CD14-positive monocyte (primary cell): ENCODE data around the gene UNC5C. TPM values are rescaled to one million over a fixed set of nuclear protein-coding genes. Genes with fewer than 3 reads are reported as not detected.

Source experiments
- DNase-seq, 3 donors: peaks; one replicate each; pipeline ENCODE4 v3.0.0-alpha.2; 2011 to 2022
- H2AFZ ChIP-seq: 2 replicates; pipeline ENCODE4 v1.6.0; 2012; ENCODE audit warnings: mild to moderate bottlenecking, low read depth, low read length, inconsistent platforms; ENCODE audit not compliant: insufficient read depth, poor library complexity, severe bottlenecking
- H3K27ac ChIP-seq, 2 donors: 1 replicate in 1 of 2; 2 replicates in 1 of 2; pipeline ENCODE4 v1.5.1; 2012 to 2013; ENCODE audit warnings: low read length in 2 of 2, control low read depth in 1 of 2, inconsistent platforms in 1 of 2, low read depth in 1 of 2, mild to moderate bottlenecking in 1 of 2
- H3K27me3 ChIP-seq, 2 donors: one replicate each; pipeline versions ENCODE4 v1.6.0 to v1.6.1; 2011 to 2013; ENCODE audit warnings: low read length in 2 of 2; ENCODE audit not compliant: control insufficient read depth in 2 of 2, insufficient read depth in 2 of 2
- H3K36me3 ChIP-seq, 2 donors: replicated peaks in 1 of 2; 1 replicate in 1 of 2; 2 replicates in 1 of 2; pipeline versions ENCODE4 v1.5.1 to v1.6.1; 2012 to 2013; ENCODE audit warnings: low read length in 2 of 2, control low read depth in 1 of 2, inconsistent platforms in 1 of 2, mild to moderate bottlenecking in 1 of 2; ENCODE audit not compliant: insufficient read depth in 2 of 2, control insufficient read depth in 1 of 2
- H3K4me1 ChIP-seq, 2 donors: 1 replicate in 1 of 2; 2 replicates in 1 of 2; pipeline versions ENCODE4 v1.5.1 to v1.6.1; 2012 to 2013; ENCODE audit warnings: low read length in 2 of 2, control low read depth in 1 of 2, inconsistent platforms in 1 of 2, mild to moderate bottlenecking in 1 of 2, moderate library complexity in 1 of 2; ENCODE audit not compliant: insufficient read depth in 2 of 2, control insufficient read depth in 1 of 2
- H3K4me2 ChIP-seq: replicated peaks from 2 replicates; pipeline ENCODE3; 2012; ENCODE audit warnings: low read length, moderate library complexity, mild to moderate bottlenecking; ENCODE audit not compliant: poor library complexity, severe bottlenecking; ENCODE audit errors: extremely low read depth
- H3K4me3 ChIP-seq, 3 experiments: fragments of 200-600 bp in 1 of 3; sonication (generic) in 1 of 3; replicated peaks in 1 of 3; 1 replicate in 2 of 3; 2 replicates in 1 of 3; pipeline ENCODE4 v1.5.1; 2011 to 2013; ENCODE audit warnings: low read length in 3 of 3, mild to moderate bottlenecking in 3 of 3, control low read depth in 2 of 3, low read depth in 2 of 3, inconsistent platforms in 1 of 3, moderate library complexity in 1 of 3
- H3K79me2 ChIP-seq: 2 replicates; pipeline ENCODE4 v1.6.0; 2012; ENCODE audit warnings: mild to moderate bottlenecking, control low read depth, inconsistent platforms, low read length, moderate library complexity; ENCODE audit not compliant: insufficient read depth
- H3K9ac ChIP-seq: 2 replicates; pipeline ENCODE4 v1.6.0; 2017; ENCODE audit warnings: low read length, mild to moderate bottlenecking; ENCODE audit not compliant: insufficient read depth, poor library complexity, severe bottlenecking
- H3K9me3 ChIP-seq, 2 donors: replicated peaks in 1 of 2; 1 replicate in 1 of 2; 2 replicates in 1 of 2; pipeline versions ENCODE4 v1.5.1 to v1.6.1; 2012 to 2013; ENCODE audit warnings: low read length in 2 of 2, control low read depth in 1 of 2; ENCODE audit not compliant: control insufficient read depth in 1 of 2, insufficient read depth in 1 of 2
- H4K20me1 ChIP-seq: 2 replicates; pipeline ENCODE4 v1.6.0; 2012; ENCODE audit warnings: mild to moderate bottlenecking, low read length, control low read depth, moderate library complexity; ENCODE audit not compliant: insufficient read depth
- H3K27ac Mint-ChIP-seq, 7 donors: one replicate each; pipeline ENCODE4 v1.8.0; 2020; ENCODE audit warnings: mild to moderate bottlenecking in 7 of 7, mixed read lengths in 7 of 7, moderate library complexity in 6 of 7, inconsistent platforms in 2 of 7
- H3K27me3 Mint-ChIP-seq, 3 donors: one replicate each; pipeline ENCODE4 v1.8.0; 2021 to 2022; ENCODE audit warnings: low read depth in 3 of 3, mild to moderate bottlenecking in 3 of 3, mixed read lengths in 3 of 3, moderate library complexity in 3 of 3, inconsistent platforms in 1 of 3
- H3K36me3 Mint-ChIP-seq, 2 donors: one replicate each; pipeline ENCODE4 v1.8.0; 2020; ENCODE audit warnings: mixed read lengths in 2 of 2, inconsistent platforms in 1 of 2, mild to moderate bottlenecking in 1 of 2
- H3K4me1 Mint-ChIP-seq: one replicate; pipeline ENCODE4 v1.8.0; 2020; ENCODE audit warnings: mild to moderate bottlenecking, mixed read lengths
- H3K4me3 Mint-ChIP-seq, 2 donors: one replicate each; pipeline ENCODE4 v1.8.0; 2020; ENCODE audit warnings: mild to moderate bottlenecking in 2 of 2, mixed read lengths in 2 of 2, moderate library complexity in 1 of 2
- H3K9me3 Mint-ChIP-seq, 7 donors: one replicate each; pipeline ENCODE4 v1.8.0; 2020 to 2022; ENCODE audit warnings: mixed read lengths in 7 of 7, mild to moderate bottlenecking in 6 of 7, moderate library complexity in 6 of 7, inconsistent platforms in 2 of 7
- whole genome bisulfite sequencing: methylation state at CpG from one replicate; pipeline ENCODE4 v1.1.5; 2013; ENCODE audit warnings: missing lambda C conversion rate; ENCODE audit not compliant: insufficient coverage; 5-methylcytosine and 5-hydroxymethylcytosine counted together
- intact Hi-C, 2 donors: fragments of 100-400 bp; cut with micrococcal nuclease; formaldehyde crosslinking; loops; one replicate each; pipeline versions ENCODE4 v1.15.0 to v1.15.1; 2023
- polyA plus RNA-seq, 3 donors: library from polyadenylated mRNA; depleted of rRNA in 1 of 3; unstranded in 2 of 3; stranded (reverse) in 1 of 3; fragments of 300-500 nt in 2 of 3; fragments of >200 nt in 1 of 3; fragmentation: Illumina TruSeq in 2 of 3; gene quantifications; 1 replicate in 2 of 3; 2 replicates in 1 of 3; pipeline ENCODE4 v1.2.3, GENCODE V29; 2012 to 2021
- TF ChIP-seq, protein P1 (sequence below): fragments of 200-600 bp; IDR thresholded peaks from one replicate; pipeline ENCODE4 v1.8.0; 2022; ENCODE audit warnings: antibody characterized with exemption, mild to moderate bottlenecking

The UNC5C gene
- polyA plus RNA-seq, 3 donors: 0.03 TPM; not detected in 2

DNA sequence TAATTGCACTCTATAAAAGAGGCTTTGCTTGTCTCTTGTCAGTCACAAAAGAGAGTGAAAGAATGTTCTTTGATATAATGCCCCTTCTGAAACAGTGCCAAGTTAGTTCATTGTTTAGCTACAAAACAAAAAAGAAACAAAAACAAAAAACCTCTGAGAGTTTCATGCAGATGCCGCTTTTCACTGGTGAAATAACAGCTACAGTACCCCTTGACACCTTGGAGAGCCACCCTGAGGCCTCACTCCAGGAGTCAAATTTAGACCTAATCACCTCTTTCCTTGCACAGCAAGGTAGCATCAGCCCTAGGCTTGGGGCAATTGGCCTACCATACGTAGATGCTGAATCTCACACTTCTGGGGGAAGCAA lies 185.2 kb downstream of the UNC5C start:
- no peaks in the 10 kb centered on the region for H3K27me3 Mint-ChIP-seq
- Histone ChIP-seq H3K27me3 (no peaks in the 10 kb centered on the region), H3K36me3 (no peaks in the 10 kb centered on the region), H4K20me1 (no peaks in the 10 kb centered on the region), H3K4me2 (no peak overlapping the region), H3K79me2 (no peaks in the 10 kb centered on the region), H3K27ac (no peak overlapping the region), H2AFZ (no peak overlapping the region), H3K4me3 (no peak overlapping the region), H3K9ac (no peak overlapping the region), H3K9me3 (no peaks in the 10 kb centered on the region), H3K4me1 (no peaks in the 10 kb centered on the region)
- H3K27ac Mint-ChIP-seq: no peak overlapping the region
- TF ChIP-seq, protein P1, sequence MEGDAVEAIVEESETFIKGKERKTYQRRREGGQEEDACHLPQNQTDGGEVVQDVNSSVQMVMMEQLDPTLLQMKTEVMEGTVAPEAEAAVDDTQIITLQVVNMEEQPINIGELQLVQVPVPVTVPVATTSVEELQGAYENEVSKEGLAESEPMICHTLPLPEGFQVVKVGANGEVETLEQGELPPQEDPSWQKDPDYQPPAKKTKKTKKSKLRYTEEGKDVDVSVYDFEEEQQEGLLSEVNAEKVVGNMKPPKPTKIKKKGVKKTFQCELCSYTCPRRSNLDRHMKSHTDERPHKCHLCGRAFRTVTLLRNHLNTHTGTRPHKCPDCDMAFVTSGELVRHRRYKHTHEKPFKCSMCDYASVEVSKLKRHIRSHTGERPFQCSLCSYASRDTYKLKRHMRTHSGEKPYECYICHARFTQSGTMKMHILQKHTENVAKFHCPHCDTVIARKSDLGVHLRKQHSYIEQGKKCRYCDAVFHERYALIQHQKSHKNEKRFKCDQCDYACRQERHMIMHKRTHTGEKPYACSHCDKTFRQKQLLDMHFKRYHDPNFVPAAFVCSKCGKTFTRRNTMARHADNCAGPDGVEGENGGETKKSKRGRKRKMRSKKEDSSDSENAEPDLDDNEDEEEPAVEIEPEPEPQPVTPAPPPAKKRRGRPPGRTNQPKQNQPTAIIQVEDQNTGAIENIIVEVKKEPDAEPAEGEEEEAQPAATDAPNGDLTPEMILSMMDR: no peak
- intact Hi-C loops: no loop called here
- H3K9me3 Mint-ChIP-seq: peaks cover 0 to under 1% (median 0%) of the 10 kb centered on the region in 7 donors
- 89% methylated on average over 1 of the region's 2 CpGs for WGBS
- H3K4me3 Mint-ChIP-seq: no peak overlapping the region
- no peak for DNase-seq
- no peaks in the 10 kb centered on the region for H3K36me3 Mint-ChIP-seq
- H3K4me1 Mint-ChIP-seq: no peaks in the 10 kb centered on the region

DNA sequence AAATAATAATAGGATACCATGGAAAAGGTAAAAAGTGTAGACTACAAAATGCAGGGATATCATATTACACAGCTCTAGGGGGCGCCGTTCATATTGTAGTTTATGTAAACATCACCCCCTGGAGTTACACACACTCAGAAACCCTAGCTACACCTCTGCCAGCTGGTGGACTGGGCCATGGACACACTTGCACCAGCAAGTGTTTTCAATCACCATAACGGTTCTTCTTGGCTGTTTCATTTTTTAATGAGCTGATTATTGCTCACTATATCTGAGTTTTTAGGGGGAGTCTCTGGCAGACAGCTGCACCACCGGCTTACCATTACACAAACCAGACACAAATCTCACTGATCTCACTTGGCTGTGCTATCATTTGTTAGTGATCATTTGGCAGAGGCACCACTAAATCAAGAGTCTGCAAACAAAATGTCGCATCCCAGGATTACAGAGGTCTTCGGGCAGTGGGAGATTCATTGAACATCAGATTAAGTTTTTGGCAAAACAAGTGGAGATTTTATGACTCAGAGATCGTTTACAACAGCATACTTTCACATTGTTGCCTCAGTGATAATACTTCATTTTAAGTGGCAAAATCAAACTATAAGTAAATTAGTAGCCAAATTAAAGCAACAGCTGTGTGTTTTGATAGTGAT lies 185.7 kb downstream of the UNC5C start:
- H3K36me3 ChIP-seq: no peaks in the 10 kb centered on the region
- TF ChIP-seq, protein P1: no peak
- H4K20me1 ChIP-seq: no peaks in the 10 kb centered on the region
- intact Hi-C loops: no loop called here
- Mint-ChIP-seq H3K4me3 (no peak overlapping the region), H3K36me3 (no peaks in the 10 kb centered on the region), H3K4me1 (no peaks in the 10 kb centered on the region), H3K27ac (no peak overlapping the region), H3K27me3 (no peaks in the 10 kb centered on the region), H3K9me3 (peaks cover 0 to 2% (median 0%) of the 10 kb centered on the region in 7 donors)
- no peak overlapping the region for H3K4me2 ChIP-seq
- H2AFZ ChIP-seq: no peak overlapping the region
- no peaks in the 10 kb centered on the region for H3K27me3 ChIP-seq
- no peaks in the 10 kb centered on the region for H3K9me3 ChIP-seq
- no peaks in the 10 kb centered on the region for H3K4me1 ChIP-seq
- H3K4me3 ChIP-seq: no peak overlapping the region
- DNase-seq: no peak
- H3K79me2 ChIP-seq: no peaks in the 10 kb centered on the region
- no peak overlapping the region for H3K27ac ChIP-seq
- H3K9ac ChIP-seq: no peak overlapping the region
- no CpG with 5 or more reads among the region's 7 CpGs for WGBS
